WTC11 (cell line): ENCODE data around the gene LRRTM3.

Source experiments
- ARID4B ChIP-seq: sonication (generic); formaldehyde crosslinking; IDR thresholded peaks from 2 replicates; pipeline ENCODE4 v1.8.0; 2023; ENCODE audit warnings: missing genetic modification reagents, mild to moderate bottlenecking, borderline replicate concordance
- CBFB ChIP-seq: sonication (generic); formaldehyde crosslinking; IDR thresholded peaks from 2 replicates; pipeline ENCODE4 v1.8.1; 2022; ENCODE audit warnings: mild to moderate bottlenecking, low read depth, missing genetic modification reagents
- CREB1 ChIP-seq: sonication (generic); formaldehyde crosslinking; IDR thresholded peaks from 2 replicates; pipeline ENCODE4 v1.8.0; 2023; ENCODE audit warnings: mild to moderate bottlenecking, missing genetic modification reagents
- E2F5 ChIP-seq: sonication (generic); formaldehyde crosslinking; IDR thresholded peaks from 2 replicates; pipeline ENCODE4 v1.8.1; 2022; ENCODE audit warnings: mild to moderate bottlenecking, moderate library complexity, missing genetic modification reagents
- ESRRA ChIP-seq: sonication (generic); formaldehyde crosslinking; IDR thresholded peaks from 2 replicates; pipeline ENCODE4 v1.8.1; 2022; ENCODE audit warnings: mild to moderate bottlenecking, missing genetic modification reagents, borderline replicate concordance
- JAZF1 ChIP-seq: fragments of 250-450 bp; sonication (Bioruptor Pico); IDR thresholded peaks from 2 replicates; pipeline ENCODE4 v1.9.0; 2021; ENCODE audit warnings: moderate library complexity, mild to moderate bottlenecking, inconsistent platforms
- ZBTB21 ChIP-seq: sonication (generic); formaldehyde crosslinking; IDR thresholded peaks from 2 replicates; pipeline ENCODE4 v1.8.1; 2023; ENCODE audit warnings: mild to moderate bottlenecking, missing genetic modification reagents, borderline replicate concordance
- ZSCAN18 ChIP-seq: fragments of 250-450 bp; sonication (Bioruptor Pico); IDR thresholded peaks from 2 replicates; pipeline ENCODE4 v2.1.2; 2022; ENCODE audit warnings: mild to moderate bottlenecking, moderate library complexity
- TF ChIP-seq, protein P1 (sequence below): fragments of 250-450 bp; sonication (Bioruptor Pico); IDR thresholded peaks from 2 replicates; pipeline ENCODE4 v1.9.0; 2021; ENCODE audit warnings: mild to moderate bottlenecking
- TF ChIP-seq, protein P2 (sequence below): sonication (generic); formaldehyde crosslinking; IDR thresholded peaks from 2 replicates; pipeline ENCODE4 v1.8.1; 2022; ENCODE audit warnings: low read depth, mild to moderate bottlenecking, moderate library complexity, missing genetic modification reagents, borderline replicate concordance
- TF ChIP-seq, protein P3 (sequence below): fragments of 200-600 bp; IDR thresholded peaks from 2 replicates; pipeline ENCODE4 v1.8.0; 2022; ENCODE audit warnings: antibody characterized with exemption
- TF ChIP-seq, protein P4 (sequence below): sonication (generic); formaldehyde crosslinking; IDR thresholded peaks from 2 replicates; pipeline ENCODE4 v1.8.1; 2022; ENCODE audit warnings: missing genetic modification reagents, borderline replicate concordance
- TF ChIP-seq, protein P5 (sequence below): sonication (generic); formaldehyde crosslinking; IDR thresholded peaks from 2 replicates; pipeline ENCODE4 v1.8.0; 2023; ENCODE audit warnings: mild to moderate bottlenecking, missing genetic modification reagents
- TF ChIP-seq, protein P6 (sequence below): sonication (generic); formaldehyde crosslinking; IDR thresholded peaks from 2 replicates; pipeline ENCODE4 v1.8.1; 2022; ENCODE audit warnings: low read depth, missing genetic modification reagents, borderline replicate concordance

GRCh38 chr10:66892871-66893270, 33.0 kb upstream of the LRRTM3 start:
- TF ChIP-seq, protein P1, sequence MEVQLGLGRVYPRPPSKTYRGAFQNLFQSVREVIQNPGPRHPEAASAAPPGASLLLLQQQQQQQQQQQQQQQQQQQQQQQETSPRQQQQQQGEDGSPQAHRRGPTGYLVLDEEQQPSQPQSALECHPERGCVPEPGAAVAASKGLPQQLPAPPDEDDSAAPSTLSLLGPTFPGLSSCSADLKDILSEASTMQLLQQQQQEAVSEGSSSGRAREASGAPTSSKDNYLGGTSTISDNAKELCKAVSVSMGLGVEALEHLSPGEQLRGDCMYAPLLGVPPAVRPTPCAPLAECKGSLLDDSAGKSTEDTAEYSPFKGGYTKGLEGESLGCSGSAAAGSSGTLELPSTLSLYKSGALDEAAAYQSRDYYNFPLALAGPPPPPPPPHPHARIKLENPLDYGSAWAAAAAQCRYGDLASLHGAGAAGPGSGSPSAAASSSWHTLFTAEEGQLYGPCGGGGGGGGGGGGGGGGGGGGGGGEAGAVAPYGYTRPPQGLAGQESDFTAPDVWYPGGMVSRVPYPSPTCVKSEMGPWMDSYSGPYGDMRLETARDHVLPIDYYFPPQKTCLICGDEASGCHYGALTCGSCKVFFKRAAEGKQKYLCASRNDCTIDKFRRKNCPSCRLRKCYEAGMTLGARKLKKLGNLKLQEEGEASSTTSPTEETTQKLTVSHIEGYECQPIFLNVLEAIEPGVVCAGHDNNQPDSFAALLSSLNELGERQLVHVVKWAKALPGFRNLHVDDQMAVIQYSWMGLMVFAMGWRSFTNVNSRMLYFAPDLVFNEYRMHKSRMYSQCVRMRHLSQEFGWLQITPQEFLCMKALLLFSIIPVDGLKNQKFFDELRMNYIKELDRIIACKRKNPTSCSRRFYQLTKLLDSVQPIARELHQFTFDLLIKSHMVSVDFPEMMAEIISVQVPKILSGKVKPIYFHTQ, result no peak
- TF ChIP-seq, protein P2, sequence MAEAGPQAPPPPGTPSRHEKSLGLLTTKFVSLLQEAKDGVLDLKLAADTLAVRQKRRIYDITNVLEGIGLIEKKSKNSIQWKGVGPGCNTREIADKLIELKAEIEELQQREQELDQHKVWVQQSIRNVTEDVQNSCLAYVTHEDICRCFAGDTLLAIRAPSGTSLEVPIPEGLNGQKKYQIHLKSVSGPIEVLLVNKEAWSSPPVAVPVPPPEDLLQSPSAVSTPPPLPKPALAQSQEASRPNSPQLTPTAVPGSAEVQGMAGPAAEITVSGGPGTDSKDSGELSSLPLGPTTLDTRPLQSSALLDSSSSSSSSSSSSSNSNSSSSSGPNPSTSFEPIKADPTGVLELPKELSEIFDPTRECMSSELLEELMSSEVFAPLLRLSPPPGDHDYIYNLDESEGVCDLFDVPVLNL (CRISPR knock-in tag), result no peak
- no peak for TF ChIP-seq ZSCAN18 (CRISPR knock-in tag)
- TF ChIP-seq, protein P3, sequence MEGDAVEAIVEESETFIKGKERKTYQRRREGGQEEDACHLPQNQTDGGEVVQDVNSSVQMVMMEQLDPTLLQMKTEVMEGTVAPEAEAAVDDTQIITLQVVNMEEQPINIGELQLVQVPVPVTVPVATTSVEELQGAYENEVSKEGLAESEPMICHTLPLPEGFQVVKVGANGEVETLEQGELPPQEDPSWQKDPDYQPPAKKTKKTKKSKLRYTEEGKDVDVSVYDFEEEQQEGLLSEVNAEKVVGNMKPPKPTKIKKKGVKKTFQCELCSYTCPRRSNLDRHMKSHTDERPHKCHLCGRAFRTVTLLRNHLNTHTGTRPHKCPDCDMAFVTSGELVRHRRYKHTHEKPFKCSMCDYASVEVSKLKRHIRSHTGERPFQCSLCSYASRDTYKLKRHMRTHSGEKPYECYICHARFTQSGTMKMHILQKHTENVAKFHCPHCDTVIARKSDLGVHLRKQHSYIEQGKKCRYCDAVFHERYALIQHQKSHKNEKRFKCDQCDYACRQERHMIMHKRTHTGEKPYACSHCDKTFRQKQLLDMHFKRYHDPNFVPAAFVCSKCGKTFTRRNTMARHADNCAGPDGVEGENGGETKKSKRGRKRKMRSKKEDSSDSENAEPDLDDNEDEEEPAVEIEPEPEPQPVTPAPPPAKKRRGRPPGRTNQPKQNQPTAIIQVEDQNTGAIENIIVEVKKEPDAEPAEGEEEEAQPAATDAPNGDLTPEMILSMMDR, result no peak
- no peak for TF ChIP-seq ESRRA (CRISPR knock-in tag)
- TF ChIP-seq, protein P4, sequence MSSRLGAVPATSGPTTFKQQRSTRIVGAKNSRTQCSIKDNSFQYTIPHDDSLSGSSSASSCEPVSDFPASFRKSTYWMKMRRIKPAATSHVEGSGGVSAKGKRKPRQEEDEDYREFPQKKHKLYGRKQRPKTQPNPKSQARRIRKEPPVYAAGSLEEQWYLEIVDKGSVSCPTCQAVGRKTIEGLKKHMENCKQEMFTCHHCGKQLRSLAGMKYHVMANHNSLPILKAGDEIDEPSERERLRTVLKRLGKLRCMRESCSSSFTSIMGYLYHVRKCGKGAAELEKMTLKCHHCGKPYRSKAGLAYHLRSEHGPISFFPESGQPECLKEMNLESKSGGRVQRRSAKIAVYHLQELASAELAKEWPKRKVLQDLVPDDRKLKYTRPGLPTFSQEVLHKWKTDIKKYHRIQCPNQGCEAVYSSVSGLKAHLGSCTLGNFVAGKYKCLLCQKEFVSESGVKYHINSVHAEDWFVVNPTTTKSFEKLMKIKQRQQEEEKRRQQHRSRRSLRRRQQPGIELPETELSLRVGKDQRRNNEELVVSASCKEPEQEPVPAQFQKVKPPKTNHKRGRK (CRISPR knock-in tag), result no peak
- TF ChIP-seq, protein P5, sequence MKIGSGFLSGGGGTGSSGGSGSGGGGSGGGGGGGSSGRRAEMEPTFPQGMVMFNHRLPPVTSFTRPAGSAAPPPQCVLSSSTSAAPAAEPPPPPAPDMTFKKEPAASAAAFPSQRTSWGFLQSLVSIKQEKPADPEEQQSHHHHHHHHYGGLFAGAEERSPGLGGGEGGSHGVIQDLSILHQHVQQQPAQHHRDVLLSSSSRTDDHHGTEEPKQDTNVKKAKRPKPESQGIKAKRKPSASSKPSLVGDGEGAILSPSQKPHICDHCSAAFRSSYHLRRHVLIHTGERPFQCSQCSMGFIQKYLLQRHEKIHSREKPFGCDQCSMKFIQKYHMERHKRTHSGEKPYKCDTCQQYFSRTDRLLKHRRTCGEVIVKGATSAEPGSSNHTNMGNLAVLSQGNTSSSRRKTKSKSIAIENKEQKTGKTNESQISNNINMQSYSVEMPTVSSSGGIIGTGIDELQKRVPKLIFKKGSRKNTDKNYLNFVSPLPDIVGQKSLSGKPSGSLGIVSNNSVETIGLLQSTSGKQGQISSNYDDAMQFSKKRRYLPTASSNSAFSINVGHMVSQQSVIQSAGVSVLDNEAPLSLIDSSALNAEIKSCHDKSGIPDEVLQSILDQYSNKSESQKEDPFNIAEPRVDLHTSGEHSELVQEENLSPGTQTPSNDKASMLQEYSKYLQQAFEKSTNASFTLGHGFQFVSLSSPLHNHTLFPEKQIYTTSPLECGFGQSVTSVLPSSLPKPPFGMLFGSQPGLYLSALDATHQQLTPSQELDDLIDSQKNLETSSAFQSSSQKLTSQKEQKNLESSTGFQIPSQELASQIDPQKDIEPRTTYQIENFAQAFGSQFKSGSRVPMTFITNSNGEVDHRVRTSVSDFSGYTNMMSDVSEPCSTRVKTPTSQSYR (CRISPR knock-in tag), result no peak
- no peak for TF ChIP-seq CREB1
- TF ChIP-seq CBFB (CRISPR knock-in tag), result no peak
- TF ChIP-seq, protein P6, sequence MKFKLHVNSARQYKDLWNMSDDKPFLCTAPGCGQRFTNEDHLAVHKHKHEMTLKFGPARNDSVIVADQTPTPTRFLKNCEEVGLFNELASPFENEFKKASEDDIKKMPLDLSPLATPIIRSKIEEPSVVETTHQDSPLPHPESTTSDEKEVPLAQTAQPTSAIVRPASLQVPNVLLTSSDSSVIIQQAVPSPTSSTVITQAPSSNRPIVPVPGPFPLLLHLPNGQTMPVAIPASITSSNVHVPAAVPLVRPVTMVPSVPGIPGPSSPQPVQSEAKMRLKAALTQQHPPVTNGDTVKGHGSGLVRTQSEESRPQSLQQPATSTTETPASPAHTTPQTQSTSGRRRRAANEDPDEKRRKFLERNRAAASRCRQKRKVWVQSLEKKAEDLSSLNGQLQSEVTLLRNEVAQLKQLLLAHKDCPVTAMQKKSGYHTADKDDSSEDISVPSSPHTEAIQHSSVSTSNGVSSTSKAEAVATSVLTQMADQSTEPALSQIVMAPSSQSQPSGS, result no peak
- no peak for TF ChIP-seq ARID4B
- no peak for TF ChIP-seq JAZF1 (CRISPR knock-in tag)
- no peak for TF ChIP-seq E2F5 (CRISPR knock-in tag)
- TF ChIP-seq ZBTB21, result no peak
